Retinal pigment epithelial cell (primary cell): ENCODE data around the gene GUCY2C.

Source experiments
- DNase-seq: peaks from one replicate; pipeline ENCODE4 v3.0.0-alpha.2; 2010; ENCODE audit warnings: low read depth
- H3K4me3 ChIP-seq: 2 replicates; pipeline ENCODE4 v1.5.1; 2011; ENCODE audit warnings: mild to moderate bottlenecking, low read length, control low read depth, moderate library complexity
- CTCF ChIP-seq: conservative IDR thresholded peaks from 2 replicates; pipeline ENCODE4 v1.5.1; 2011; ENCODE audit warnings: low read depth, low read length, control low read depth, inconsistent platforms

The GUCY2C gene

DNA sequence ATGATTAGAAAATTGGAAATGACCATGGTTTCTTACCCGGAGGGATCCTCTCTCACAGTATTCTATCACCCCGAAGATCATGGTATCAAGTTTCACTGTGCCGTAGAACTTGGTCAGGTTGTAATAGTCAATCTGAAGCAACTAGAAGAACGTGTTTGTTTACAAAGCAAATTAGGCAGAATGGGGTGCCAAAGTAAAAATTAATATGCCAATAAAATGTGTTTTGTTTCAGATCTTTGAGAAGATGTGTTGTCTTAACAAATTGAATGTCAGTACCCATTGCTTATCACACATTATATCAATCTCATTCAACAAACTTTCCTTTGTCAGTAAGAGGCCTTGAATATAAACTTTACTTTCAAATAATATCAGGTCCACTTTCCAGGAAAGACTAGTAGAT is 45.0 kb downstream of the GUCY2C start:
- no peak overlapping the region for H3K4me3 ChIP-seq
- no peak for DNase-seq
- no peak for TF ChIP-seq CTCF

DNA sequence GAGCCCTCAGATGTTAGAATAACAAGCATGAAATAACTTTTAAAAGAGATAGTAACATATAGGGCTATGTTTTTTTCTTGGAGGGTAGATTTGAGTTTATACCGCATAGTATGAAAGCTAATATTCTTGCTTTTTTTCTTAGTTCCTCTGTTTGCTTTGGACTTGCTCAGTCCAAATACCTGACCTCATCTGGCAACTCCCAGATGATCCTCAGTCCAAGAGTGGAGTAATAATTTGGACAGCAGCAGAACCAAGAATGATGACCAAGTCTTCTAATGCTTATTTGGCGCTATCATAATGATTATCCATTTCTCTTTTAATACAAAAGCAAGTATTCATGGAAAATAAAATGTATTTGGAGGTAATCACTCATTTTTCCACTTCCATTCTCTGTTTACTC is 45.6 kb downstream of the GUCY2C start:
- no peak overlapping the region for H3K4me3 ChIP-seq
- TF ChIP-seq CTCF: no peak
- no peak for DNase-seq

DNA sequence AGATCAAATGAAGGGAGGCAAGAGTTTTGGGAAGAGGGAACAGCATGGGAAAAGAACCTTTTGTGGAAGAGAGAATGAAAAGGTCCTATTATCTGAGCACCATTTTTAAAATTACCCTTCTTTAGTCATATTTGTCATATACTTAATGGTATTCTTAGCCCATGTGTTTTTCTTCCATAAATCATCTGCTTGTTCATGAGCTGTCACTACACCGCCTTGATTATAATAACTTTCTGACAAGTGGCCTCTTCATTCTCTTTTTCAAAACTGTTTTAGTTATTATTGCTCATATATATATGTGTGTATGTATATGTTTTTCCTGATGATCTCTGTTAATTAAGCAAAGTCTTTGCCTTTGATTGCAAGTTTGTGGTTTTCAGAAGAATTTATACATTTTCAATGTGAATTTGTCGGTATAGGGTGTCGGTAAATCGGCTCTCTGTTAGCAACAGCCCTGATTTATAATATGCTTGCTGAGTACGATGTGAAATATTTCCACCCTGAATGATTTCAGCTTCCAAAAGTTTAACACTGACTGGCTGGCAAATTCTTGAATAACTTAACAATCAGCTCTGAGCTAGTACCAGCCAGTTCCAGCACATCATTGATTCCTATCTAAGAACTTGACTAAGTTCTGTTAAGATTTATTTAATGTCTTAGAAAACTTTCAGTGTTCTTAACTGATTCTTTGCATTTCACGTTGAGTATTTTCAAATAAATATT is 49.2 kb downstream of the GUCY2C start:
- TF ChIP-seq CTCF: no peak
- peak; percentile 20 for DNase-seq
- no peak overlapping the region for H3K4me3 ChIP-seq

GRCh38 chr12:14643251-14643650 is 53.1 kb downstream of the GUCY2C start:
- TF ChIP-seq CTCF: no peak
- DNase-seq: no peak
- H3K4me3 ChIP-seq: no peak overlapping the region

DNA sequence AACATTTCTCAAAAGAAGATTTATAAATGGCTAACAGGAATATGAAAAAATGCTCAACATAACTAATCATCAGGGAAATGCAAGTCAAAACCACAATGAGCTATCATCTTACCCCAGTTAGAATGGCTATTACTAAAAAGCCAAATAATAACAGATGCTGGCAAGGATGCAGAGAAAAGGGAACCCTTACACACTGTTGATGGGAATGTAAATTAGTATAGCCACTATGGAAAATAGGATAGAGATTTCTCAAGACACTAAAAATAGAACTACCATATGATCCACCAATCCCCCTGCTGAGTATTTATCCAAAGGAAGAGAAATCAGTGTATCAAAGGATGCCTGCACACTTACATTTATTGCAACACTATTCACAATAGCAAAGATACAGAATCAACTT is 58.3 kb downstream of the GUCY2C start:
- no peak overlapping the region for H3K4me3 ChIP-seq
- DNase-seq: no peak
- TF ChIP-seq CTCF: no peak

GRCh38 chr12:14635776-14636175 is 60.6 kb downstream of the GUCY2C start:
- no peak for DNase-seq
- no peak for TF ChIP-seq CTCF
- no peak overlapping the region for H3K4me3 ChIP-seq

DNA sequence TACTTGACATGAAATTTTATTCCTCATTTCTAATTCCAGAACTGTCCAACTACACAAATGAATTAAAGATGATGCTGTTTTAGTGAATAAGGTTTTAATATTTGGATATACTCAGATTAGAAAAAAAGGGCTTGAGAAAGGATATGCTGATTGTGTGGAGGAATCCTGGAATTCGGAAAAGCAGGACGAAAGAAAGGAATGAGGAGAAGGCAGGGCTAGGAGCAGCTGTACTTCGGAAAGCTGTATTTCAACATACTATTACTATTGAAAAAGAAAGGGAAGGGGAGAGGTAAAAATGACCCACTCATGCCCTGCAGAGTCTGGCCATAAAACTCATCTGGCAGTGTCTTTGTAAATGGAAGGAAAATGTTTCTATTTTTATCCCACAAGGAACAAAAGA is 65.6 kb downstream of the GUCY2C start:
- TF ChIP-seq CTCF: no peak
- no peak overlapping the region for H3K4me3 ChIP-seq
- no peak for DNase-seq
